H1 (cell line): ENCODE measurements around the gene PRX. TPM values are rescaled to one million over a fixed set of nuclear protein-coding genes. Genes with fewer than 3 reads are reported as not detected.

ENCODE experiments used
- CTCF ChIA-PET: fragments of 300-600 bp; sonication (Branson Sonifier 250); formaldehyde crosslinking; loops from one replicate; lab custom pipeline; 2021; ENCODE audit not compliant: partially characterized antibody; lab: Charles Lee
- POLR2A ChIA-PET: fragments of 300-600 bp; sonication (Branson Sonifier 250); formaldehyde crosslinking; loops from one replicate; lab custom pipeline; 2021; ENCODE audit warnings: inconsistent platforms; ENCODE audit not compliant: partially characterized antibody; lab: Charles Lee
- DNase-seq, 2 experiments: peaks; one replicate each; pipeline versions ENCODE4 v3.0.0 to v3.0.0-alpha.2; 2010 to 2022; ENCODE audit warnings: low spot score in 2 of 2, low read depth in 1 of 2, mixed read lengths in 1 of 2
- FAIRE-seq: peaks from 2 replicates; lab custom pipeline; 2011; peaks lifted over from hg19 to GRCh38; lab: Jason Lieb, UNC
- H2AFZ ChIP-seq: 2 replicates; pipeline ENCODE4 v1.8.1; 2012; ENCODE audit warnings: low read length, inconsistent platforms
- H2AK5ac ChIP-seq: 2 replicates; pipeline ENCODE4 v1.6.1; 2013; ENCODE audit warnings: low read depth, low read length
- H2BK120ac ChIP-seq: replicated peaks from 2 replicates; pipeline ENCODE3; 2013; ENCODE audit warnings: low read depth, low read length, inconsistent platforms
- H2BK12ac ChIP-seq: 2 replicates; pipeline ENCODE4 v1.6.1; 2013; ENCODE audit warnings: low read depth, low read length
- H2BK15ac ChIP-seq: 2 replicates; pipeline ENCODE4 v1.6.1; 2013; ENCODE audit warnings: low read length
- H2BK20ac ChIP-seq: 2 replicates; pipeline ENCODE4 v1.6.1; 2013; ENCODE audit warnings: low read length
- H2BK5ac ChIP-seq: 2 replicates; pipeline ENCODE4 v1.6.1; 2013; ENCODE audit warnings: low read depth, low read length
- H3K14ac ChIP-seq: 2 replicates; pipeline ENCODE4 v1.6.1; 2013; ENCODE audit warnings: inconsistent platforms; ENCODE audit not compliant: insufficient read length
- H3K18ac ChIP-seq: 2 replicates; pipeline ENCODE4 v1.6.1; 2013; ENCODE audit warnings: low read length; ENCODE audit errors: extremely low read depth
- H3K23ac ChIP-seq: 2 replicates; pipeline ENCODE4 v1.6.1; 2013; ENCODE audit warnings: inconsistent platforms; ENCODE audit not compliant: insufficient read length
- H3K23me2 ChIP-seq: 2 replicates; pipeline ENCODE4 v1.6.1; 2013; ENCODE audit warnings: low read depth, low read length
- H3K27ac ChIP-seq: 2 replicates; pipeline ENCODE4 v1.6.1; 2011; ENCODE audit warnings: low read depth, low read length, inconsistent platforms
- H3K27me3 ChIP-seq, 4 experiments: replicated peaks in 1 of 4; 1 replicate in 1 of 4; 2 replicates in 3 of 4; pipeline versions ENCODE4 v1.6.1 to v1.8.1; 2011 to 2013; ENCODE audit warnings: low read length in 3 of 4, mild to moderate bottlenecking in 3 of 4, inconsistent platforms in 2 of 4, mixed read lengths in 2 of 4, moderate library complexity in 1 of 4; ENCODE audit not compliant: control insufficient read depth in 3 of 4, insufficient read depth in 3 of 4; ENCODE audit errors: extremely low read depth in 1 of 4
- H3K36me3 ChIP-seq, 4 experiments: 2 replicates each; pipeline versions ENCODE4 v1.6.1 to v1.8.1; 2011 to 2013; ENCODE audit warnings: mild to moderate bottlenecking in 4 of 4, low read length in 3 of 4, moderate library complexity in 2 of 4, control low read depth in 1 of 4, inconsistent platforms in 1 of 4; ENCODE audit not compliant: insufficient read depth in 4 of 4, control insufficient read depth in 2 of 4
- H3K4ac ChIP-seq: replicated peaks from 2 replicates; pipeline ENCODE3; 2013; ENCODE audit warnings: low read length, low read depth, mixed read lengths, inconsistent platforms; ENCODE audit not compliant: insufficient read length
- H3K4me1 ChIP-seq, 4 experiments: replicated peaks in 1 of 4; 1 replicate in 1 of 4; 2 replicates in 3 of 4; pipeline versions ENCODE4 v1.6.1 to v1.8.1; 2011 to 2013; ENCODE audit warnings: low read length in 3 of 4, inconsistent platforms in 2 of 4, mixed read lengths in 1 of 4; ENCODE audit not compliant: insufficient read depth in 4 of 4, control insufficient read depth in 3 of 4
- H3K4me2 ChIP-seq, 2 experiments: 2 replicates each; pipeline versions ENCODE4 v1.6.1 to v1.8.1; 2011 to 2013; ENCODE audit warnings: low read depth in 2 of 2, low read length in 2 of 2, control low read depth in 1 of 2, inconsistent platforms in 1 of 2, mild to moderate bottlenecking in 1 of 2; ENCODE audit not compliant: insufficient read depth in 1 of 2
- H3K4me3 ChIP-seq, 4 experiments: fragments of 200-600, 300-600 bp in 1 of 4; sonication (generic), shearing (Covaris generic), sonication (Bioruptor Twin) in 1 of 4; 2 replicates each; pipeline versions ENCODE4 v1.5.1 to v1.8.1; 2011 to 2016; ENCODE audit warnings: low read length in 4 of 4, low read depth in 3 of 4, control low read depth in 2 of 4, inconsistent platforms in 2 of 4, mild to moderate bottlenecking in 2 of 4, mixed read lengths in 1 of 4, moderate library complexity in 1 of 4; ENCODE audit not compliant: insufficient read depth in 2 of 4; ENCODE audit errors: extremely low read depth in 1 of 4
- H3K56ac ChIP-seq: replicated peaks from 2 replicates; pipeline ENCODE3; 2013; ENCODE audit warnings: low read depth, mild to moderate bottlenecking, mixed read lengths, low read length, inconsistent platforms; ENCODE audit not compliant: insufficient read length
- H3K79me1 ChIP-seq: 2 replicates; pipeline ENCODE4 v1.6.1; 2013; ENCODE audit warnings: low read depth, low read length, control low read depth
- H3K79me2 ChIP-seq, 2 experiments: 2 replicates each; pipeline versions ENCODE4 v1.6.1 to v1.8.1; 2012 to 2013; ENCODE audit warnings: low read length in 2 of 2, mild to moderate bottlenecking in 2 of 2, inconsistent platforms in 1 of 2; ENCODE audit not compliant: insufficient read depth in 2 of 2, control insufficient read depth in 1 of 2
- H3K9ac ChIP-seq, 4 experiments: replicated peaks in 1 of 4; 1 replicate in 1 of 4; 2 replicates in 3 of 4; pipeline versions ENCODE4 v1.6.1 to v1.8.1; 2011 to 2013; ENCODE audit warnings: low read depth in 3 of 4, low read length in 3 of 4, control low read depth in 2 of 4, mild to moderate bottlenecking in 2 of 4, moderate library complexity in 2 of 4, inconsistent platforms in 1 of 4; ENCODE audit errors: extremely low read depth in 1 of 4
- H3K9me3 ChIP-seq, 2 experiments: 2 replicates each; pipeline versions ENCODE4 v1.6.1 to v1.8.1; 2012 to 2013; ENCODE audit warnings: mild to moderate bottlenecking in 2 of 2, moderate library complexity in 2 of 2, control low read depth in 1 of 2, inconsistent platforms in 1 of 2, low read depth in 1 of 2, low read length in 1 of 2, mixed read lengths in 1 of 2; ENCODE audit not compliant: insufficient read depth in 2 of 2
- H4K20me1 ChIP-seq, 2 experiments: replicated peaks in 1 of 2; 2 replicates each; pipeline versions ENCODE3 to v1.8.1; 2011 to 2013; ENCODE audit warnings: inconsistent platforms in 2 of 2, low read length in 2 of 2, mild to moderate bottlenecking in 1 of 2; ENCODE audit not compliant: insufficient read depth in 2 of 2, control insufficient read depth in 1 of 2
- H4K5ac ChIP-seq: 2 replicates; pipeline ENCODE4 v1.6.1; 2013; ENCODE audit warnings: low read length, low read depth, mixed read lengths, inconsistent platforms; ENCODE audit not compliant: insufficient read length
- H4K8ac ChIP-seq: 2 replicates; pipeline ENCODE4 v1.8.0; 2013; ENCODE audit warnings: mild to moderate bottlenecking, moderate library complexity, low read length, inconsistent platforms; ENCODE audit not compliant: insufficient read depth; ENCODE audit errors: extremely low read depth
- H4K91ac ChIP-seq: replicated peaks from 2 replicates; pipeline ENCODE3; 2013; ENCODE audit warnings: low read length, mixed read lengths, inconsistent platforms; ENCODE audit not compliant: insufficient read length
- CEBPB ChIP-seq: IDR thresholded peaks from 2 replicates; pipeline ENCODE4 v1.6.1; 2012; ENCODE audit warnings: low read depth, low read length
- JUN ChIP-seq: IDR thresholded peaks from 2 replicates; pipeline ENCODE4 v1.6.1; 2011; ENCODE audit warnings: low read depth, mild to moderate bottlenecking, improper control_type of control experiment, low read length
- SIX5 ChIP-seq: IDR thresholded peaks from 2 replicates; pipeline ENCODE4 v1.6.1; 2011; ENCODE audit warnings: mild to moderate bottlenecking, low read depth, low read length
- SP2 ChIP-seq: IDR thresholded peaks from 2 replicates; pipeline ENCODE4 v1.6.1; 2012; ENCODE audit warnings: mild to moderate bottlenecking, low read length, inconsistent platforms
- SP4 ChIP-seq: IDR thresholded peaks from 2 replicates; pipeline ENCODE4 v1.6.1; 2012; ENCODE audit warnings: low read length, inconsistent platforms
- SRF ChIP-seq: IDR thresholded peaks from 2 replicates; pipeline ENCODE4 v1.6.1; 2011; ENCODE audit warnings: mild to moderate bottlenecking, low read depth, low read length, moderate library complexity
- TAF7 ChIP-seq: optimal IDR thresholded peaks from 2 replicates; pipeline ENCODE3; 2011; ENCODE audit warnings: low read depth, mild to moderate bottlenecking, inconsistent platforms, low read length, moderate library complexity, borderline replicate concordance
- TEAD4 ChIP-seq: IDR thresholded peaks from 2 replicates; pipeline ENCODE4 v1.6.1; 2012; ENCODE audit warnings: low read depth, low read length, inconsistent platforms, mixed read lengths
- YY1 ChIP-seq: IDR thresholded peaks from 2 replicates; pipeline ENCODE4 v1.6.1; 2011; ENCODE audit warnings: low read depth, mild to moderate bottlenecking, low read length
- WGBS, 2 experiments: shearing (Covaris generic) in 1 of 2; methylation state at CpG; one replicate each; pipeline versions ENCODE4 v1.1.6 to v1.1.7; 2013 to 2015; ENCODE audit warnings: low lambda C conversion rate in 2 of 2, mixed read lengths in 2 of 2, inconsistent platforms in 1 of 2, low coverage in 1 of 2, missing lambda C conversion rate in 1 of 2; ENCODE audit not compliant: insufficient replicate concordance in 2 of 2, insufficient coverage in 1 of 2, insufficient read length in 1 of 2; ENCODE audit errors: extremely low coverage in 1 of 2, missing lambda C conversion rate in 1 of 2; 5-methylcytosine and 5-hydroxymethylcytosine counted together
- polyA plus RNA-seq, 7 experiments: library from polyadenylated mRNA; depleted of rRNA in 3 of 7; stranded (reverse) in 5 of 7; unstranded in 2 of 7; fragments of >200 nt in 5 of 7; fragments of 200-250 nt in 2 of 7; gene quantifications; 1 replicate in 5 of 7; 2 replicates in 1 of 7; 4 replicates in 1 of 7; pipeline versions ENCODE4 v1.2.1 to v1.2.3, GENCODE V29; 2011 to 2013; ENCODE audit warnings: missing spikeins in 2 of 7, mixed read lengths in 2 of 7
- total RNA-seq: library from RNA; stranded (reverse); fragmentation: NEBNext Ultra II Directional; extraction: Animal tissue kit (Norgen Biotek cat#: 25700); gene quantifications from 2 replicates; pipeline ENCODE4 v1.2.1, GENCODE V29; 2021

PRX gene
- total and polyA plus RNA-seq, 2 of the 8 experiments (the other 6 are each of a cell fraction or from before 2014, with no cell fraction given): 2.8 to 5.8 TPM

DNA sequence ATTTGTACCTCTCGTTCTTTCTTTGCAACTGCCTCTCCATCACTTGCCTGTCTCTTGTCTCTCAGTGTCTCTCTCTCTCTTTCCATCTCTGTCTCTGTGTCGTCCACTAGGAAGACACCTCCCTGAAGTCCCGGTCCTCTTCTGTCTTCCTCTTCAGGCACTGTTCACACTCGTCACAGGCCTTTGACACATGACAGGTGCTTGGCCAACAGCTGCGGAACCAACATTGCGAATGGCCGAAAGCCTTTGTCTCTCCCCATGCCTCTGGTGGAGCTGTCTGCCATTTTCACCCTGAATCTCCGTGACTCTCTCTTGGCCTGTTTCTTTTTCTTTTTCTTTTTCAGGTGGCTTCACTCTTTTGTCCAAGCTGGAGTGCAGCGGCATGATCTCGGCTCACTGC is 26.0 kb downstream of the PRX start:
- Histone ChIP-seq H3K79me1 (no peaks in the 10 kb centered on the region), H2BK12ac (0 out of 2 replicates have a peak overlapping the region, but pooled peaks have one; percentile 17), H2BK15ac (no peak overlapping the region), H2AFZ (no peak overlapping the region), H2BK120ac (no peak overlapping the region), H3K56ac (no peak overlapping the region), H3K36me3 (no peaks in the 10 kb centered on the region), H4K20me1 (no peaks in the 10 kb centered on the region), H4K91ac (no peak overlapping the region), H3K27ac (no peak overlapping the region), H3K79me2 (no peaks in the 10 kb centered on the region), H3K4me3 (no peak overlapping the region), H2BK20ac (no peak overlapping the region), H2AK5ac (no peak overlapping the region), H3K9ac (no peak overlapping the region), H3K4ac (no peak overlapping the region), H3K4me2 (no peak overlapping the region), H3K18ac (no peak overlapping the region), H4K5ac (no peak overlapping the region), H3K23ac (no peak overlapping the region), H3K23me2 (no peaks in the 10 kb centered on the region), H3K9me3 (no peaks in the 10 kb centered on the region), H3K27me3 (no peaks in the 10 kb centered on the region), H2BK5ac (no peak overlapping the region), H4K8ac (no peak overlapping the region), H3K14ac (no peak overlapping the region), H3K4me1 (peaks cover 0 to 7% (median 3%) of the 10 kb centered on the region in 4 experiments; a peak in 4 of 7 replicates)
- no peak for DNase-seq
- ChIA-PET POLR2A (interaction anchor here (0.9 to 1.7 kb wide), 2 partner anchors 15 to 123 kb away, joined by 3 to 5 read pairs; no protein-coding TSS in a partner anchor), CTCF (interaction anchor here (1.1 to 1.7 kb wide), 2 partner anchors 33 to 248 kb away, joined by 3 to 4 read pairs; no protein-coding TSS in a partner anchor)
- no peak for FAIRE-seq
- WGBS, 2 experiments: 91% methylated on average over 9 of the region's 10 CpGs; no CpG with 5 or more reads in 1 of the 2 experiments
- no peak for TF ChIP-seq SP2
- TF ChIP-seq TEAD4: no peak
- no peak for TF ChIP-seq SIX5
- no peak for TF ChIP-seq SP4
- TF ChIP-seq CEBPB: no peak
- TF ChIP-seq JUN: no peak
- no peak for TF ChIP-seq TAF7
- no peak for TF ChIP-seq YY1
- TF ChIP-seq SRF: no peak
